HL-60/S4 treated with retinoic acid at 250 ng/mL for 4 days and 3 days (cell line): Measurements from ENCODE around the gene SUGCT.

ENCODE experiments used
- in situ Hi-C: fragments of 300-500 bp; cut with MboI; formaldehyde crosslinking; loops from 2 replicates; pipeline ENCODE4 v1.7.0; 2022; ENCODE audit warnings: low sequenced_read_pairs

SUGCT gene

GRCh38 chr7:40439686-40440085 is 304.9 kb downstream of the SUGCT start:
- in situ Hi-C loops, result no loop called here

GRCh38 chr7:40447345-40447744 is 312.5 kb downstream of the SUGCT start:
- in situ Hi-C loops, result no loop called here

GRCh38 chr7:40455485-40455884 is 320.7 kb downstream of the SUGCT start:
- in situ Hi-C loops, result no loop called here

- in situ Hi-C loops, result no loop called here
Measured at GRCh38 chr7:40457776-40458480, 323.1 kb downstream of the SUGCT start.

GRCh38 chr7:40463446-40463845 is 328.6 kb downstream of the SUGCT start:
- in situ Hi-C loops, result no loop called here

- in situ Hi-C loops, result no loop called here
Measured at GRCh38 chr7:40468891-40469864, 334.4 kb downstream of the SUGCT start.

- in situ Hi-C loops, result no loop called here
Measured at GRCh38 chr7:40470091-40470592, 335.3 kb downstream of the SUGCT start.

GRCh38 chr7:40470817-40471216 is 336.0 kb downstream of the SUGCT start:
- in situ Hi-C loops, result no loop called here

GRCh38 chr7:40471891-40472290 is 337.1 kb downstream of the SUGCT start:
- in situ Hi-C loops, result no loop called here

- in situ Hi-C loops, result no loop called here
Measured at GRCh38 chr7:40474790-40475680, 340.2 kb downstream of the SUGCT start.

GRCh38 chr7:40475681-40475982 is 340.8 kb downstream of the SUGCT start:
- in situ Hi-C loops, result no loop called here

GRCh38 chr7:40477094-40477493 is 342.3 kb downstream of the SUGCT start:
- in situ Hi-C loops, result no loop called here

- in situ Hi-C loops, result no loop called here
Measured at GRCh38 chr7:40482845-40483244, 348.0 kb downstream of the SUGCT start.

GRCh38 chr7:40483630-40484029 is 348.8 kb downstream of the SUGCT start:
- in situ Hi-C loops, result no loop called here

- in situ Hi-C loops, result no loop called here
Measured at GRCh38 chr7:40489844-40490602, 355.2 kb downstream of the SUGCT start.

- in situ Hi-C loops, result no loop called here
Measured at GRCh38 chr7:40490603-40490924, 355.8 kb downstream of the SUGCT start.

- in situ Hi-C loops, result no loop called here
Measured at GRCh38 chr7:40492946-40493345, 358.1 kb downstream of the SUGCT start.

GRCh38 chr7:40493609-40494051 is 358.8 kb downstream of the SUGCT start:
- in situ Hi-C loops, result no loop called here

- in situ Hi-C loops, result no loop called here
Measured at GRCh38 chr7:40498924-40499510, 364.2 kb downstream of the SUGCT start.

GRCh38 chr7:40499718-40500117 is 364.9 kb downstream of the SUGCT start:
- in situ Hi-C loops, result no loop called here
